IMR-90 (cell line): Measurements from ENCODE around the gene TRIM40. TPM values are rescaled to one million over a fixed set of nuclear protein-coding genes. Genes with fewer than 3 reads are reported as not detected.

ENCODE experiments used
- ATAC-seq: fragments of 200-7000 bp; cut with Tn5 transposase; 2 replicates; pipeline ENCODE4 v1.9.1; 2020; ENCODE audit warnings: low read depth, mild to moderate bottlenecking, moderate library complexity
- BruUV-seq: library from RNA; stranded (reverse); fragments of 400-500 nt; replicated peaks from 2 replicates; lab custom pipeline; 2021; lab: Mats Ljungman, UMichigan
- CTCF ChIA-PET: fragments of 300-600 bp; formaldehyde crosslinking; extraction: SDS; loops from one replicate; lab custom pipeline; 2021; ENCODE audit warnings: antibody characterized with exemption; lab: Yijun Ruan, JAX
- POLR2A ChIA-PET: fragments of 300-600 bp; sonication (Branson Sonifier 250); formaldehyde crosslinking; loops from one replicate; lab custom pipeline; 2022; ENCODE audit warnings: antibody characterized with exemption; ENCODE audit not compliant: unreplicated experiment; lab: Charles Lee
- DNase-seq: peaks from one replicate; pipeline ENCODE4 v3.0.0; 2013
- H2AFZ ChIP-seq: replicated peaks from 2 replicates; pipeline ENCODE3; 2013; ENCODE audit warnings: low read length, mild to moderate bottlenecking; ENCODE audit not compliant: poor library complexity
- H2AK5ac ChIP-seq: 2 replicates; pipeline ENCODE4 v1.6.1; 2013; ENCODE audit warnings: low read depth, low read length, inconsistent platforms
- H2AK9ac ChIP-seq: replicated peaks from 2 replicates; pipeline ENCODE3; 2013; ENCODE audit warnings: mild to moderate bottlenecking, low read depth, low read length, moderate library complexity; ENCODE audit not compliant: poor library complexity
- H2BK120ac ChIP-seq: 2 replicates; pipeline ENCODE4 v1.6.1; 2013; ENCODE audit warnings: low read depth, low read length, inconsistent platforms
- H2BK15ac ChIP-seq: 3 replicates; pipeline ENCODE4 v1.6.1; 2013; ENCODE audit warnings: low read depth, low read length, inconsistent platforms
- H2BK20ac ChIP-seq: 2 replicates; pipeline ENCODE4 v1.6.1; 2013; ENCODE audit warnings: low read depth, mild to moderate bottlenecking, inconsistent platforms, low read length, moderate library complexity
- H2BK5ac ChIP-seq: 2 replicates; pipeline ENCODE4 v1.6.1; 2013; ENCODE audit warnings: mild to moderate bottlenecking, low read depth, low read length, inconsistent platforms; ENCODE audit not compliant: poor library complexity, severe bottlenecking
- H3K14ac ChIP-seq: replicated peaks from 2 replicates; pipeline ENCODE4 v1.6.1; 2013; ENCODE audit warnings: low read depth, low read length, inconsistent platforms
- H3K18ac ChIP-seq: 2 replicates; pipeline ENCODE4 v1.6.1; 2013; ENCODE audit warnings: low read depth, low read length, control low read depth
- H3K23ac ChIP-seq: 2 replicates; pipeline ENCODE4 v1.6.1; 2013; ENCODE audit warnings: low read depth, low read length, inconsistent platforms
- H3K27ac ChIP-seq: 2 replicates; pipeline ENCODE4 v1.5.1; 2013; ENCODE audit warnings: mild to moderate bottlenecking, control low read depth, low read length; ENCODE audit not compliant: insufficient read depth
- H3K27me3 ChIP-seq: 2 replicates; pipeline ENCODE4 v1.6.1; 2013; ENCODE audit warnings: low read length; ENCODE audit not compliant: control insufficient read depth, insufficient read depth
- H3K36me3 ChIP-seq: 2 replicates; pipeline ENCODE4 v1.6.1; 2013; ENCODE audit warnings: low read length, mixed read lengths; ENCODE audit not compliant: control insufficient read depth, insufficient read depth
- H3K4ac ChIP-seq: 2 replicates; pipeline ENCODE4 v1.6.1; 2013; ENCODE audit warnings: low read depth, low read length, inconsistent platforms
- H3K4me1 ChIP-seq: 2 replicates; pipeline ENCODE4 v1.6.1; 2013; ENCODE audit warnings: low read length, mixed read lengths; ENCODE audit not compliant: control insufficient read depth, insufficient read depth
- H3K4me2 ChIP-seq: 2 replicates; pipeline ENCODE4 v1.6.1; 2013; ENCODE audit warnings: low read depth, mild to moderate bottlenecking, control low read depth, low read length, moderate library complexity
- H3K4me3 ChIP-seq: 2 replicates; pipeline ENCODE4 v1.5.1; 2013; ENCODE audit warnings: low read depth, mild to moderate bottlenecking, control low read depth, low read length, moderate library complexity; ENCODE audit not compliant: insufficient read depth
- H3K56ac ChIP-seq: 2 replicates; pipeline ENCODE4 v1.6.1; 2013; ENCODE audit warnings: low read length, inconsistent platforms; ENCODE audit not compliant: insufficient read depth; ENCODE audit errors: extremely low read depth
- H3K79me1 ChIP-seq, 2 experiments: 2 replicates each; pipeline ENCODE4 v1.6.1; 2013; ENCODE audit warnings: low read length in 2 of 2, inconsistent platforms in 1 of 2, low read depth in 1 of 2
- H3K9ac ChIP-seq: 2 replicates; pipeline ENCODE4 v1.6.1; 2013; ENCODE audit warnings: low read depth, low read length, control low read depth
- H3K9me1 ChIP-seq: 2 replicates; pipeline ENCODE4 v1.6.1; 2013; ENCODE audit warnings: low read length, inconsistent platforms; ENCODE audit not compliant: insufficient read depth
- H3K9me3 ChIP-seq: 2 replicates; pipeline ENCODE4 v1.6.1; 2013; ENCODE audit warnings: low read length; ENCODE audit not compliant: control insufficient read depth, insufficient read depth
- H4K20me1 ChIP-seq: 2 replicates; pipeline ENCODE4 v1.6.1; 2013; ENCODE audit warnings: low read length, inconsistent platforms; ENCODE audit not compliant: insufficient read depth
- H4K5ac ChIP-seq: 2 replicates; pipeline ENCODE4 v1.6.1; 2013; ENCODE audit warnings: mild to moderate bottlenecking, low read depth, low read length, control low read depth
- H4K8ac ChIP-seq, 2 experiments: 2 replicates each; pipeline ENCODE4 v1.6.1; 2013; ENCODE audit warnings: low read depth in 2 of 2, low read length in 2 of 2, control low read depth in 1 of 2, inconsistent platforms in 1 of 2
- H4K91ac ChIP-seq: 2 replicates; pipeline ENCODE4 v1.6.1; 2013; ENCODE audit warnings: low read depth, low read length, inconsistent platforms; ENCODE audit not compliant: insufficient read depth
- ELK1 ChIP-seq: fragments of 150-350 bp; IDR thresholded peaks from 2 replicates; pipeline ENCODE4 v1.6.1; 2016; ENCODE audit warnings: low read depth, mild to moderate bottlenecking, low read length, moderate library complexity, borderline replicate concordance
- MXI1 ChIP-seq: IDR thresholded peaks from 2 replicates; pipeline ENCODE4 v1.6.1; 2012; ENCODE audit warnings: low read depth, mild to moderate bottlenecking, low read length, moderate library complexity, borderline replicate concordance
- SMC3 ChIP-seq: fragments of 150-350 bp; IDR thresholded peaks from 2 replicates; pipeline ENCODE4 v1.6.1; 2016; ENCODE audit warnings: low read depth, mild to moderate bottlenecking, antibody characterized with exemption, low read length, moderate library complexity
- USF2 ChIP-seq: fragments of 150-350 bp; IDR thresholded peaks from 2 replicates; pipeline ENCODE4 v1.6.1; 2017; ENCODE audit warnings: mild to moderate bottlenecking, antibody characterized with exemption, low read length, low read depth
- WGBS, 2 experiments: methylation state at CpG; one replicate each; pipeline versions ENCODE4 v1.1.5 to v1.1.7; 2013; ENCODE audit warnings: missing lambda C conversion rate in 2 of 2; ENCODE audit not compliant: insufficient read length in 1 of 2; ENCODE audit errors: extremely low coverage in 2 of 2; 5-methylcytosine and 5-hydroxymethylcytosine counted together
- dilution Hi-C: fragments of 300-500 bp; cut with HindIII; formaldehyde crosslinking; loops from one replicate; pipeline ENCODE4 v1.14.3; 2018; ENCODE audit warnings: low sequenced_read_pairs; ENCODE audit not compliant: unreplicated experiment
- in situ Hi-C: fragments of 300-500 bp; cut with MboI; formaldehyde crosslinking; loops from 3 replicates; pipeline ENCODE4 v1.14.3; 2019; ENCODE audit warnings: low sequenced_read_pairs, inconsistent platforms, mixed read lengths
- intact Hi-C: fragments of 100-400 bp; cut with micrococcal nuclease; formaldehyde crosslinking; loops from 2 replicates; pipeline ENCODE4 v1.10.0; 2022
- polyA plus RNA-seq, 3 experiments: library from polyadenylated mRNA; depleted of rRNA; stranded (reverse); fragments of >200 nt; gene quantifications; 2 replicates each; pipeline ENCODE4 v1.2.3, GENCODE V29; 2012; ENCODE audit warnings: low replicate concordance in 1 of 3
- total RNA-seq: library from RNA; depleted of rRNA; stranded (reverse); fragments of >200 nt; gene quantifications from 2 replicates; pipeline ENCODE4 v1.2.3, GENCODE V29; 2012

TRIM40 gene
- total and polyA plus RNA-seq, 2 of the 4 experiments (the other 2 are of a cell fraction): not detected

- in situ Hi-C loops (no loop called here), intact Hi-C loops (no loop called here), dilution Hi-C loops (no loop called here)
- Histone ChIP-seq H3K4me3 (no peak overlapping the region), H3K9ac (no peak overlapping the region), H4K5ac (no peak overlapping the region), H3K56ac (no peak overlapping the region), H4K91ac (no peak overlapping the region), H2AK9ac (no peak overlapping the region), H2AFZ (no peak overlapping the region), H3K36me3 (no peaks in the 10 kb centered on the region), H4K8ac (no peak overlapping the region), H3K18ac (no peak overlapping the region), H2BK20ac (no peak overlapping the region), H3K4ac (no peak overlapping the region), H2BK5ac (no peak overlapping the region), H4K20me1 (no peaks in the 10 kb centered on the region), H2BK15ac (no peak overlapping the region), H3K14ac (no peak overlapping the region), H3K4me2 (no peak overlapping the region), H3K4me1 (no peaks in the 10 kb centered on the region), H3K23ac (no peak overlapping the region), H3K9me1 (no peaks in the 10 kb centered on the region), H3K27me3 (peaks cover 25% of the 10 kb centered on the region), H3K79me1 (no peaks in the 10 kb centered on the region), H3K9me3 (no peaks in the 10 kb centered on the region), H2BK120ac (no peak overlapping the region), H3K27ac (no peak overlapping the region), H2AK5ac (no peak overlapping the region)
- CTCF ChIA-PET: no interaction called here
- no peak for ATAC-seq
- no TSS peak for BruUV-seq
- DNase-seq: no peak
- TF ChIP-seq USF2 (no peak), MXI1 (no peak), SMC3 (no peak), ELK1 (no peak)
- POLR2A ChIA-PET: no interaction called here
- WGBS, 2 experiments: no CpG with 5 or more reads among the region's 4 CpGs
Measured at GRCh38 chr6:30156262-30156599, 20.3 kb downstream of the TRIM40 start.
